Activated CD8-positive, alpha-beta memory T cell treated with anti-CD3 and anti-CD28 coated beads for 48 hours (primary cell): ENCODE data around the gene VPS51.

ENCODE experiments used
- DNase-seq, 3 experiments: peaks; one replicate each; pipeline ENCODE4 v3.0.0-alpha.2; 2020; ENCODE audit warnings: low read depth in 2 of 3, low spot score in 2 of 3

Gene VPS51

DNA sequence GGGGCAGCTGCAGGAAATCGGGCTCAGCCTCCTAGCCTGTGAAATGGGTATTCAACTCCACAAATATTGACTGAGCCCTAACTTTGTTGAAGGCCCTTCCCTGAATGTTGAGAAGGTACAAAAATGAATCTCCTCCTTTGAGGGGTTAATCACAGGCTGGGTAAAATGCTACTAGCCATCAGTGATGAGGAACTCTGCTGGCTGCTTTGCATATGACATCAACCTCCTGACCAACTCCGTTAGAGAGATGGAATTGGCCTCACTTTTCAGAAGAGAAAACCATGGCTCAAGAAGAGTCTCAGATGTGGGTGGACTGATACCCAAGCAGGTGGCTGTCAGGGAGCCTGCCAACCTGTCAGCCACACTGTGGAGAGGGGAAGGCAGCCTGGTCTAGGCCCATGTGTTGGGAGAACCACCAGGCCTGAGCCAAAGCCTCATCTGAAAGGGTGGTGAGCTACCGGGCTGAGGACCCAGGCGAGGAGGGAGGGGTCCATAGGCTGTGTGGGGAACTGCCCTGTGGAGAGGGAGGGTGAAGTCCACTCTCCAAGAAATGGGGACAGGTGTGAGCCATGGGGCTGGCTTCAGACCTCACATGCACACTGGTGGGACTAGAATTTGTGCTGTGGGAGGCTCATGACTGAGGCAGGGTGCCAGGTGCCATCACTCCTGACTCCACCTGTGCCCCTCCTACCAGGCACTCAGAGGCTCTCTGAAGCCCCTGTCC, 23.9 kb upstream of the VPS51 start:
- no peak for DNase-seq

DNA sequence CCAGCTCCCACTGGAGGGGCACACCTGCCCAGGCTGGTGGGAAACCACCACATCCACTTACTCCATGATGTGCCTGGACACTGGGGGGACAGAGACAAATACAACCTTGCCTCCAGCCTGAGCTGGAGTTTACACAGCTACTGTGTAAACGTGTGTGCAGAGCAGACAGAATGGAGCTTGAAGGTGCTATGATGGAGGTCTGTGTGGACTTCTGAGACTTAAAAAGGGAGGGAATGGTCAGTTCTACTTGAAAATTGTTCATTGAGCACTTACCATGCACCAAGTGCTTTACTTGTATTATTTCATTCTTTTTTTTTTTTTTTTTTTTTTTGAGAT, 23.4 kb upstream of the VPS51 start:
- no peak for DNase-seq

DNA sequence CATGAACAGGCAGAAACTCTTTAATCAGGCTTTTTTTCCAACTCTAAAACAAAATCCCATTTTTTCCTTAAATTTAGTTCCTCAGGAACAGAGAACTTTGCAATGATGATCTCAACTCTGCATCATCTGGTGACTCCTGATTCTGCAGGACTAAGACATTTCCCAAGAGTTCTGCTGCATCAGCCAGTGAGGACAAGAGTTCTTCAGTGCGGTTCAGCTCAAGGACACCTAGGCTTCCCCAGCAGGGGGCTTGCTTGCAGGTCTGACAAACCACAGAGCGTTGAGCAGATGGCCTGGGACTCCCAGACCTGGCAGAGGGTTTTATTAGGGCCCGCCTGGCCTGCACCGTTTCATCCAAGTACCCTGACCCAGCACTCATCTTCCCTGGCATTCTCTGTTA, 18.6 kb upstream of the VPS51 start:
- no peak for DNase-seq

DNA sequence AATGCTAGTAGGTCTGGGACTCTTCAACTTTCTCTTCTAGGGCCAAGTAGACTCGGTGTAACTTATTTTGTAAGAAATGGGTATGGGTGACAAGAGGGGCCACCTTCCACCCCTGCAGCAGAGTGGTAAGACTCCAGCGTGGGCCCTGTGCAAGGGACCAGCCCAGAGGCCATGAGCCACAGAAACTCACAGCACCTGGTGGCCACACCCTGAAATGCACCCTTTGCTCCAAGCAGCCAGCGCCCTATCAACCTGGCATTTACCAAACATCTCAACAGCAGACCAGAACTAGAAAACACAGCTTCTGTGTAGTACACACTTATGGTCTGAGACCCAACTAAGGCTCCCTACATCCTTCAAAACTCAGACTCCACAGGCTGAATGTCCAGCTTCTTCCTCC, 17.9 kb upstream of the VPS51 start:
- no peak for DNase-seq

DNA sequence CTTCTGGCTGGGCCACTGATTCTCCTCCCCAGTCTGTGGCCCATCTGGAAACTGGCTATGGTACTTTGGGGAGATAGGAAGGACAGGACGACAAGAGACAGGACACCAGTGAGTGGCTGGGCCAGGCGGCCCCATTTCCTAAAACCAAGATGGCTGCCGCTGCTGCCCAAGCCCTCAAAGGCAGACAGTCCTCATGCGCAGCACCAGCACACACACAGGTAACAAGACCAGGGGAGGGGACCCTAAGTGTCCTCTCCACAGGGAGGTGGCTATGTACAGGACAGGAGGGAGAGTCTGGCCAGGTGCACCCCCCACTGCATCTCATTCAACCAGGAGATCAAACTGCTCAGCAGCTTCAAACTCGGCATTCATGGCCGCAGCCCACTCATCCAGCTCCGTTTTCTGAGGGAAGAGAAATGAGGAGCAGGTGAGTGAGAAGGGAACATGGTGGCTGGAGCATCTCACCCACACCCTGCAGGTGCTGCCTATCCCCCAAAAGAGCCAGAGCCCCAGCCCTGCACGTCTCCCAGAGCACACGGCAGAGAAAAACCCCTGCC, 17.1 kb upstream of the VPS51 start:
- no peak for DNase-seq

DNA sequence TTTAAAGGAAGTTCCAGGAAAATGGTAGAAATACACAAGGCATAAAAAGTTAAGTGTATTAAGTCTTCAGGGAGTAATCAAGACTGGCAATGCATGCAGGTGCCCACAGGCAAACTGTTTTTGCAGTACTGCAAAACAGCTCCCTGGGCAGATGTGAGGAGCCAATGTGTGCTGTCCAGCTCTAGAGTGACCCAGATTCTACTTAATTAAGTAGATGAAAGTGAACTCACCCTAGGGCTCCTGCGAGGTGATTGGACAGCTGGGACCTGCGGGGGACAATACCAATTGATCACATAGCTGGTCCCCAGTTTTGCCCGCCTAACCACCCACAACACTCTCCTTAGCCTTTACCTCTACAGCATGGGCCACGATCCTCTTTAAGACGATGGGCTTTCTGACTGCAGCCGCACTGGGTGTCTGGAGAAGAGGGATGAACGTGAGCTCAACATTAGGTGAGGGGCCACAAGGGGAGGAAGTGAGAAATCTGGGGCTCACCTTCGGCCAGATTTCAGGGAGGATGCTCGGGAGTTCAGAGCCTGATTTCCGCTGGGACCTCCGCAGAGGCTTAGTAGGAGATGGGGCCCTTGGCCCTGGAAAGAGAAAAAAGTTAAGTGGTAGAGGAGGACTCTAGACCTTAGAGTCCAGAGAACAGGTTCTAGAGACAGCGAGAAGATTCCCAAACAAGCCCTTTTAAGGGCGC, 12.7 kb upstream of the VPS51 start:
- DNase-seq = no peak

DNA sequence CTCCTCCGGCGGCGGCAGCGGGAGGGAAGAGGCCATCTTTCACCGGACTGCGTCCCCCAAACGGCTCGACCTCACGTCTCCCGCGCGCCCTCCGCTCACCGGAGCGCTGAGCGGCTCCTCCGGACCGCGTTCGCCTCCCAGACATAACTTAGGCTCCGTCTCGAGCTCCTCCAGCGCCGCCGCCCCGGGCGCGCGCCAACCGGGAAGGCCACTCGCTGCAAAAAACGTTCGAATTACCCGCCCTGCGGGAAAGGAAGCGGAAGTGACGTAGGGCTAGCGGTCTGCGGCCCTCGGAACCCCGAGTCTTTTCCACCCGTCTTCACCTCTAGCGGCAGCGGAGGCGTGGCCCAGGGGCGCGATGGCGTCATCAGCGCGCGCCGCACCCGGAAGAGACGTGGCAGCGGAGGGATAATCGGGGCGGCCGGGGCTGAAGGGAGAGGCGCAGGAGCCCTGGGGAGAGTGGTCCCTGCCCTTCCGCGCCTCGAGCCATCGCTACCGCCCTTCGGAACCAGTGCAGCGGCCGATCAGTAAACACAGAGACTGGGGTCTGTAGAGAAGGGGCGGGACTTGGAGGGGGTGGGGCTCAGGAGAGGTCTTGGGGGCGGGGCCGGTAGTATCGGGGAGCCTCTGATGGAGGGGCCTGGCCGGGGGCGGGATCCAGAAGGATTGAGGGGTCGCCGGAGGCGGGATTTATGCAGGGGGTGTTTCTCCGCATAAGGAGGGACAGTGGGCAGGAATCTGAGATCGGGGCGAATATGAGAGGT, 12.0 kb upstream of the VPS51 start, which contains the start of the genes CDCA5 and ZFPL1:
CDCA5 (minus strand) TSS at position 207 of the 764 bp plus-strand sequence; CDS start at position 145, 62 bp downstream.
ZFPL1 (plus strand) TSS at position 389 of the 764 bp plus-strand sequence. CDS start 477 bp downstream, outside the sequence.
- DNase-seq = peak; percentile 96 to 98 (median 97)

DNA sequence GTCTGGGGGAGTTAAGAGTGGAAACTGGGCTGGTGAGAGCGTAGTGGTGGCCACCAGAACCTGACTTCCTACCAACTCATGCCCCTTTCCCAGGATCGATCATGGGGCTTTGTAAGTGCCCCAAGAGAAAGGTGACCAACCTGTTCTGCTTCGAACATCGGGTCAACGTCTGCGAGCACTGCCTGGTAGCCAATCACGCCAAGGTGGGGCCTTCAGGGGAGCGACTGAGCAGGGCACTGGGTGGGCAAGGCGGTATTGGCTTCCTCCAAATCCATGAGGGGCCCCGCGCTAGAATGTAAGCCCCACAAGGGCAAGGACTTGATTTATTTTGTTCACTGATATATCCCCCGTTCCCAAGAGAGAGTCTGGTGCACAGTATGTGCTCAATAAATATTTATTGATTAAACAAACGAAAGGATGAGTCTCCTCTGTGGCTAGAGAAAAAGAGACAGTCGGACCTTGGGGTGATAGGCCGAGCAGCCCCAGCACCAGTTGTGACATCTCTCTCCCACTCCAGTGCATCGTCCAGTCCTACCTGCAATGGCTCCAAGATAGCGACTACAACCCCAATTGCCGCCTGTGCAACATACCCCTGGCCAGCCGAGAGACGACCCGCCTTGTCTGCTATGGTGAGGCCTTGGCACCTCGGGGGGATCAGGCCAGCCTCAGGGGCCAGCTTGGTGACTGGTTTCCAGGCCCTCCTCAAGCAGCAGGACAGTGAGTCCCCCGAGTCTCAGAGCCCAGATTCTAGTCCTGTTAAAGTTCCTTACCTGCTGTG, 11.2 kb upstream of the VPS51 start:
- DNase-seq = no peak

DNA sequence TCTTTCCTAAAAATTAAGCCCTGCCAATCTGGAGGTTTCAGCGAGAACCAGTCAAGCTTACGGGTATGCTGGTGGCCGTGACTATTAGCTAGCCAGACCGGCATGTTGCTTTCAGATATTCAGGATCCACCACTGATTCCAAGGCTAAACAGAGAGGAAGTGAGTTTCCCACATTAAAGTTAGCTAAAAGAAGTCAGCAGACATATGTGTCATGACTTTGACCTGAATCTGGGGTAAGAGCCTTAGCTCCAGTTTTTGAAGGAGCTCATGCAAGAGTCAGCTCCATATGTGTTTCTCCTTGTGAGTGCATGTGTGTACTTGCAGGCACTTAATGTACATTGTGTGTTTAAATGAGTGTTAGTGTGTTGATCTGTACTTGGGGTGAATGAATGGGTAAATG, 10.6 kb upstream of the VPS51 start:
- no peak for DNase-seq

DNA sequence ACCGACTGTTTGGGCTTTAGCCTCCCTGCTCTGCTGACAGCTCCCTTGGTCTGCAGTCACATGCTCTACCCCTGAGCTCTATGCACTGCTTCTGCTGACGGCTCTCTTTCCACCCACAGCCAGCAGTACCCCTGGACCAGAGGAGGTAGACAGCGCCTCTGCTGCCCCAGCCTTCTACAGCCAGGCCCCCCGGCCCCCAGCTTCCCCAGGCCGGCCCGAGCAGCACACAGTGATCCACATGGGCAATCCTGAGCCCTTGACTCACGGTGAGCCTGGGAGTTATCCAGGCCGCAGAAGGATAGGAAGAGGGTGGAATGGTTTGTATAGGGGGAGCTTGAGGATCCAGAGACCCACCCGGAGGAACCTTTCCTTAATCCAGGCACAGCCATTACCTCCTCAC, 9.2 kb upstream of the VPS51 start:
- no peak for DNase-seq

DNA sequence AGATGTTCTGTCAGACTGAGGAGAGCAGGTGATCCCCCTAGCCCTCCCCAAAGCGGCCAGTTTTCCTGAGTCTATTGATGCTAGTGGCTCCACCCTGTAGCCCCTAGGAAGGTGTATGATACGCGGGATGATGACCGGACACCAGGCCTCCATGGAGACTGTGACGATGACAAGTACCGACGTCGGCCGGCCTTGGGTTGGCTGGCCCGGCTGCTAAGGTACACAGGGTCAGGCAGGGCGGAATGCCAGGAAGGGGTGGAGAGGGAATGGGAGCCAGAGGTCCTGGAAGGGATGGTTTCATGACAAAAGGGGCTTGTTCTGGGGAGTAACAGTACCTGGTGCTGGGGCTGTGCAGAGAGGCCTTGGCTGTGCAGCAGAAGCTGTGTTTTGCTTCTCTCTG, 8.8 kb upstream of the VPS51 start:
- DNase-seq = no peak

DNA sequence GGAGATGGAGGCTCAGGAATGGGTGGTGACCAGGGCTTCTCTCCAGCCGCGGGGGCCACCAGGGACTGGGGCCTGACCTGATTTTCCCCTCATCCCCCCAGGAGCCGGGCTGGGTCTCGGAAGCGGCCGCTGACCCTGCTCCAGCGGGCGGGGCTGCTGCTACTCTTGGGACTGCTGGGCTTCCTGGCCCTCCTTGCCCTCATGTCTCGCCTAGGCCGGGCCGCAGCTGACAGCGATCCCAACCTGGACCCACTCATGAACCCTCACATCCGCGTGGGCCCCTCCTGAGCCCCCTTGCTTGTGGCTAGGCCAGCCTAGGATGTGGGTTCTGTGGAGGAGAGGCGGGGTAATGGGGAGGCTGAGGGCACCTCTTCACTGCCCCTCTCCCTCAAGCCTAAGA, 8.2 kb upstream of the VPS51 start:
- DNase-seq = no peak

DNA sequence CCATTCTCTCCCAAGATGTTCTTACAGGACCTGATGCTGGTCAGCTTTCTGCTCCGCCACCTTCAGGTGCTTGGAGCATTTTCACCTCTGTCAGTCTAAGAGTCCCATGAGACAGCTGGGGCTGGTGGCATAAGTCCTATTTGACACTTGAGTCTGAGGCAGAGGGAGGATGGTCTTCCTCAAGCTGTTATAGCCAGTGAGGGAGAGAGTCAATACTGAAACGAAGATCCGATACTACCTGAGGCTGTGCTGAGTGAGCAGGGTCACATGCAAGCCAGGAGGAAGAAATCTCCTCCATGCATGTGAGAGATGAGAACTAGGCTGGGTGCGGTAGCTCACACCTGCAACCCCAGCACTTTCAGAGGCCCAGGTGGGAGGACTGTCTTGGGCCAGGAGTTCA, 6.4 kb upstream of the VPS51 start:
- DNase-seq = no peak

DNA sequence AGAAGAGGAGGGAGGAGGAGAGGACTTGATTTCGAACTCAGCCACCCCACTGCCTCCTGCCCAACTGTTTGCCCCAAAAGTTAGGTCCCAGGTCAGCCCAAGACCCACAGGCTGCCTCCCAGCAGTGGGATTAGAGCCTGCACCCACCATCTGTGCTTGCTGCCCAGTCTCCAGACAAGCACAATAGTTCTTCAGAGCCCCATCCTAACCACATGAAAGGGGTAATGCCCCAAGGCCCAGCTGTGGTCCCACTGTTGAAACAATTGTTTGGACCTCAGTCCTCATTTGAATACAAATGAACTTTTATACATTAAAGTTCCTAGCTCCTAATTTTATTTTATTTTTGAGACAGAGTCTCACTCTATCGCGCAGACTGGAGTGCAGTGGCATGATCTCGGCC, 5.4 kb upstream of the VPS51 start:
- no peak for DNase-seq

DNA sequence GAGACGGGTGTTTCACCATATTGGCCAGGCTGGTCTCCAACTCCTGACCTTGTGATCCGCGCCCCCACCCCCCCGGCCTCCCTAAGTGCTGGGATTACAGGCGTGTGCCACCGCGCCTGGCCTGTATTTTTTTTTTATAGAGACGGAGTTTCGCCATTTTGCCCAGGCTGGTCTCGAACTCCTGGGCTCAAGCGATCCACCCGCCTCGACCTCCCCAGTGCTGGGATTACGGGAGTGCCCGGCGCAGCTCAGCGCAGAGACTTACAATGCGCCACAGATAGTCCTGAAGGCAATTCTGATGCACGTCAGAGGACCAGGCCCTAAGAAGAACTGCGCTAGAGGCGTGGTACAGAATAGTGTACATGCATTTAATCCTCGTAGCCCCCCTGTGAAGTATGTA, 587 bp upstream of the VPS51 start:
- no peak for DNase-seq

DNA sequence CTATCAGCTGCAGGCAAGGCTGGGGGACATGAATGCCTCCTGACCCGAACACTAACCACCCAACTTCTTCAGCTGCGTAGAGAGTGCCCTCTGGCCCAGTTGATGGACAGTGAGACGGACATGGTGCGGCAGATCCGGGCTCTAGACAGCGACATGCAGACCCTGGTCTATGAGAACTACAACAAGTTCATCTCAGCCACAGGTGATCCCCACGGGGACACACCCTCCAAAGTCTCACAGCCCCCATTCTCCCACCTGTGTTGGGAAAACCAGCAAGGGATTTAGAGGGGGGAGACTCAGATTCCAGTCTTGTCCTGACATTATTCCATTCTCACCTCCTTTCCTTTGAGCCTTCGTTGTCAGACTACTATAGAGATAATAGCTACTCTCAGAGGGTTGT, 912 bp downstream of the VPS51 start:
- no peak for DNase-seq

DNA sequence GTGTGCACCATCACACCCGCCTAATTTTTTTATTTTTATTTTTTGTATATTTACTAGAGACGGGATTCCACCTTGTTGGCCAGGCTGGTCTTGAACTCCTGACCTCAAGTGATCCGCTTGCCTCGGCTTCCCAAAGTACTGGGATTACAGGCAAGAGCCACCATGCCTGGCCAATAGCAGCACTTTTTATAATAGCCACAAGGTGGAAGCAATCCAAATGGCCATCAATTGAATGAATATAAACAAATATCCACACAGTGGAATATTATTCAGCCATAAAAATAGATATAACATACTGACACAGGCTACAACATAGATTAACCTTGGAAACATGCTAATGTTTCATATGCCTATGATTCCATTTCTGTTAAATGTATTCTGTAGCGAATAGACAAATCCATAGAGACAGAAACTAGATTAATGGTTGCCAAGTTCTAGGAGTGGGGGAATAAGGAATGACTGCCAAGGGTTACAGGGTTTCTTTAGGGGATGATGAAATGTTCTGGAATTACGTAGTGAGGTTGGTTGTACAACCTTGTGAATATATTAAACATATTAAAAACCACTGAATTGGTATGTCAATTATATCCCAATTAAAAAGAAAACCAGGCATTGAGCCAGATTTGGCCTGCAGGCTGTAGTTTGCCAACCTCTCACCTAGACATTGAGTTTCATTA, 4.8 kb downstream of the VPS51 start:
- DNase-seq = no peak

DNA sequence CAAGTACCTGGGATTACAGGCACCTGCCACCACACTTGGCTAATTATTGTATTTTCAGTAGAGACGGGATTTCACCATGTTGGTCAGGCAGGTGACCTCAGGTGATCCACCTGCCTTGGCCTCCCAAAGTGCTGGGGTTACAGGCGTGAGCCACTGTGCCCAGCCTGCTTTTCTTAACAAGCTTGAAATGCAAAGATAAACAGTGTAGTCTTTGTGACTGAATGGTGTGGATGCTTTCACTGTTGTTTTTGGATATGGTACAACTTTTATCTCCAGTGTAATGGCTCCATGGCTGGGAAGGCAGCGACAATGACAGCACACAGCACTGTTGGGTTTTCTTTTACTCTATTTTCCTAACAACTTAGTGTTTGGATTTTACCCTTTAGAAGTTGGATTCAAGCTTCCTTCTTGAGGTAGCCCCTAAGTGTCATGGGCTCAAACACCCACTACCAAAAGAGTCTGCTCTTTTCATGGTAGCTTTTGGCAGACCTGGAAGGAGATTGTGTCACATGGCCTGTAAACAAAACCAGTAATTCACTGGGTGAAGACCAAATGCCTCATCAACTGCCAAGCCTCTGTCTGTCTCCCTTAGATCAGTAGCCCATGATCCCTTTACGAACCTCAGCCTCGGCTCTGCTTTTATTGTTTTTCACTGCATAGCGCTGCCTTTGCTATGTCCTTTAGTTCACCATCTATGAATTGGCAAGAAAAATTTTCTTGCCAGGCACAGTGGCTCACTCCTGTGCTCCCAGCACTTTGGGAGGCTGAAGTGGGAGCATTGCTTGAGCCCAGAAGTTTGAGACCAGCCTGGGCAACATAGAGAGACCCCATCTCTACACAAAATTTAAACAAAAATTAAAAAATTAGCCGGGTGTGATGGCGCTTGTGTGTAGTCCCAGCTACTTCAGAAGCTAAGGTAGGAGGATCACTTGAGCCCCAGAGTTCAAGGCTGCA, 6.4 kb downstream of the VPS51 start:
- DNase-seq = no peak

DNA sequence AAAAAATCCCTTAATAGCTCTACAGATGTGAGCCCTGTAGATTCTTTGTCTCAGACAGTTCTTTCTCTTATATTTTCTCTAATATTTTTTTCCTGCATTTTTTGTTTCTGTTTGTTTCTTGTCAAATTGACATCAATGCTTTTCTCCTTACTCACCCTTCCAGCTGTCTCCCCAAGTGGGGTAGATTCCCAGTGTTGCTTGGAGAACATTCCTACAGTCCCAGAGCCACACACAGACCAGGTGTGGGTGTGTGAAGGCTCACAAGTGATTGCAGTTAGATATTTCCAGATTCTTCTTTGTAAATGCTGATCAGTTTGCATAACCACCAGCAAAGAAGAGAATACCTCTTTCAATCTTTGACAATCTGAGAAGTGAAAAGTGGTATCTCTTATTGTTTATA, 7.5 kb downstream of the VPS51 start:
- DNase-seq = no peak
